ENCODE results near the gene STAT5A.

GRCh38 chr17:42272162-42272907, 16.0 kb upstream of the STAT5A start:
- no peak for TF ChIP-seq POLR2A (IDR thresholded peaks at IDR 0.05)
- no peak for TF ChIP-seq CTCF (IDR thresholded peaks at IDR 0.05)
